Trophoblast cell (in vitro differentiated cells and primary cell): Measurements from ENCODE around the gene LSS.
A peak's percentile ranks its signal among the peaks of the same experiment; 100 is the strongest.

Source experiments
- DNase-seq, 2 donors: peaks; one replicate each; pipeline ENCODE4 v3.0.0-alpha.2; 2016
- H2AFZ ChIP-seq: 2 replicates; pipeline ENCODE4 v1.6.1; 2013; ENCODE audit warnings: low read length, moderate library complexity, mild to moderate bottlenecking; ENCODE audit not compliant: insufficient read depth, poor library complexity
- H2AK5ac ChIP-seq: 2 replicates; pipeline ENCODE4 v1.6.1; 2013; ENCODE audit warnings: mild to moderate bottlenecking, low read length
- H2BK120ac ChIP-seq: 2 replicates; pipeline ENCODE4 v1.6.1; 2013; ENCODE audit warnings: low read length, mild to moderate bottlenecking, moderate library complexity; ENCODE audit not compliant: insufficient read depth, poor library complexity
- H2BK12ac ChIP-seq: 2 replicates; pipeline ENCODE4 v1.6.1; 2013; ENCODE audit warnings: mild to moderate bottlenecking, low read length, moderate library complexity
- H2BK5ac ChIP-seq: 2 replicates; pipeline ENCODE4 v1.6.1; 2013; ENCODE audit warnings: low read length, low read depth, moderate library complexity, mild to moderate bottlenecking; ENCODE audit not compliant: poor library complexity
- H3K14ac ChIP-seq: 2 replicates; pipeline ENCODE4 v1.6.1; 2013; ENCODE audit warnings: mild to moderate bottlenecking, low read length
- H3K18ac ChIP-seq: 2 replicates; pipeline ENCODE4 v1.6.1; 2013; ENCODE audit warnings: mild to moderate bottlenecking, low read length
- H3K23ac ChIP-seq: 2 replicates; pipeline ENCODE4 v1.6.1; 2013; ENCODE audit warnings: low read length
- H3K27ac ChIP-seq: 2 replicates; pipeline ENCODE4 v1.5.1; 2013; ENCODE audit warnings: low read depth, mild to moderate bottlenecking, inconsistent platforms, low read length, moderate library complexity
- H3K27me3 ChIP-seq: 2 replicates; pipeline ENCODE4 v1.6.1; 2013; ENCODE audit warnings: inconsistent platforms, mild to moderate bottlenecking, low read length, moderate library complexity; ENCODE audit not compliant: insufficient read depth
- H3K36me3 ChIP-seq, 2 experiments: 1 replicate in 1 of 2; 2 replicates in 1 of 2; pipeline ENCODE4 v1.6.1; 2013; ENCODE audit warnings: low read length in 2 of 2, mild to moderate bottlenecking in 2 of 2, moderate library complexity in 1 of 2; ENCODE audit not compliant: insufficient read depth in 2 of 2, control insufficient read depth in 1 of 2
- H3K4ac ChIP-seq: 2 replicates; pipeline ENCODE4 v1.6.1; 2013; ENCODE audit warnings: low read depth, mild to moderate bottlenecking, low read length, moderate library complexity
- H3K4me1 ChIP-seq, 2 experiments: 1 replicate in 1 of 2; 2 replicates in 1 of 2; pipeline ENCODE4 v1.6.1; 2013; ENCODE audit warnings: low read length in 2 of 2, mild to moderate bottlenecking in 2 of 2, moderate library complexity in 1 of 2; ENCODE audit not compliant: insufficient read depth in 2 of 2, control insufficient read depth in 1 of 2
- H3K4me2 ChIP-seq: 2 replicates; pipeline ENCODE4 v1.6.1; 2013; ENCODE audit warnings: inconsistent platforms, mild to moderate bottlenecking, low read length, moderate library complexity
- H3K4me3 ChIP-seq: 2 replicates; pipeline ENCODE4 v1.5.1; 2013; ENCODE audit warnings: mild to moderate bottlenecking, low read depth, low read length, inconsistent platforms
- H3K79me1 ChIP-seq: one replicate; pipeline ENCODE4 v1.6.1; 2013; ENCODE audit warnings: low read length
- H3K79me2 ChIP-seq: 2 replicates; pipeline ENCODE4 v1.6.1; 2013; ENCODE audit warnings: low read length, mild to moderate bottlenecking; ENCODE audit not compliant: control insufficient read depth, insufficient read depth, poor library complexity
- H3K9ac ChIP-seq: 2 replicates; pipeline ENCODE4 v1.6.1; 2013; ENCODE audit warnings: mild to moderate bottlenecking, low read length
- H3K9me3 ChIP-seq: 2 replicates; pipeline ENCODE4 v1.6.1; 2013; ENCODE audit warnings: low read depth, mild to moderate bottlenecking, control low read depth, inconsistent platforms, low read length; ENCODE audit not compliant: insufficient read depth
- H4K12ac ChIP-seq: 2 replicates; pipeline ENCODE4 v1.6.1; 2013; ENCODE audit warnings: low read depth, mild to moderate bottlenecking, low read length, moderate library complexity
- H4K8ac ChIP-seq: 2 replicates; pipeline ENCODE4 v1.6.1; 2013; ENCODE audit warnings: low read depth, mild to moderate bottlenecking, low read length, moderate library complexity
- H4K91ac ChIP-seq: one replicate; pipeline ENCODE4 v1.6.1; 2013; ENCODE audit warnings: low read depth, mild to moderate bottlenecking, low read length, moderate library complexity
- WGBS: extraction: QIAGEN DNeasy Blood & Tissue Kit; methylation state at CpG from one replicate; pipeline ENCODE4 v1.1.7; 2013; ENCODE audit warnings: missing lambda C conversion rate; ENCODE audit not compliant: insufficient read length, insufficient coverage; ENCODE audit errors: extremely low coverage; 5-methylcytosine and 5-hydroxymethylcytosine counted together

The LSS gene

GRCh38 chr21:46211786-46212720 lies 16.5 kb downstream of the LSS start:
- Histone ChIP-seq H2AFZ (no peak overlapping the region), H2BK5ac (no peak overlapping the region), H3K9ac (no peak overlapping the region), H3K14ac (no peak overlapping the region), H3K79me1 (peaks cover 11% of the 10 kb centered on the region), H3K79me2 (peaks cover 2% of the 10 kb centered on the region), H2BK12ac (no peak overlapping the region), H3K4me2 (no peak overlapping the region), H3K18ac (peak overlapping the region; percentile 38), H3K36me3 (peaks cover 81 to 82% of the 10 kb centered on the region in 2 experiments), H4K8ac (no peak overlapping the region), H3K4me3 (no peak overlapping the region), H3K4me1 (peaks cover 19 to 24% of the 10 kb centered on the region in 2 experiments), H2BK120ac (no peak overlapping the region), H3K9me3 (no peaks in the 10 kb centered on the region), H2AK5ac (no peak overlapping the region), H3K27ac (no peak overlapping the region), H3K27me3 (no peaks in the 10 kb centered on the region), H3K4ac (no peak overlapping the region), H3K23ac (no peak overlapping the region), H4K12ac (no peak overlapping the region), H4K91ac (peak overlapping the region; percentile 29)
- no peak for DNase-seq
- WGBS: no CpG with 5 or more reads among the region's 23 CpGs

DNA sequence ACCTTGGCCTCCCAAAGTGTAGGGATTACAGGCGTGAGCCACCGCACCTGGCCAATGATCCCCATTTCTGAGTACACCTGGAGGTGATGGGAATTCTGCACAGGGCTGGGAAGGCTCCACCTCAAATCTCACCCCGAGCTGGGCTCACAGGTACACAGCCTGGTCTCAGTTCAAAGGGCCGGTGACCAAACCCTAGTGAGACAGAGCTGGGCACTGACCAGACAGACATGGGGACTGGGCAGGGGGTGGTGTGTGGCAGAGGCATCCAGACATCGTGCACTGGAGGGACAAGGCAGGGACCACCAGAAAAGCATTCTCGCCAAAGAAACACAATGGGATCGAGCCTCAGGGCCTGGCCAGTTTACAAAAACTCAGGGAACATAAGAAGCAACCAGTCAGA lies 17.2 kb downstream of the LSS start:
- WGBS: no CpG with 5 or more reads among the region's 7 CpGs
- no peaks in the 10 kb centered on the region for H3K9me3 ChIP-seq

GRCh38 chr21:46210378-46211136 lies 18.0 kb downstream of the LSS start:
- no peak overlapping the region for H2AFZ ChIP-seq
- no peak overlapping the region for H2BK5ac ChIP-seq
- H3K4ac ChIP-seq: no peak overlapping the region
- H2BK120ac ChIP-seq: no peak overlapping the region
- H3K4me2 ChIP-seq: no peak overlapping the region
- WGBS: no CpG with 5 or more reads among the region's 16 CpGs
- no peak overlapping the region for H4K12ac ChIP-seq
- H2AK5ac ChIP-seq: no peak overlapping the region
- H3K18ac ChIP-seq: peak overlapping the region; percentile 55
- H3K23ac ChIP-seq: no peak overlapping the region
- H2BK12ac ChIP-seq: no peak overlapping the region
- no peak overlapping the region for H4K8ac ChIP-seq
- H3K79me2 ChIP-seq: peaks cover 2% of the 10 kb centered on the region
- no peak overlapping the region for H3K27ac ChIP-seq
- H3K4me3 ChIP-seq: peak overlapping the region; percentile 30
- no peak overlapping the region for H3K9ac ChIP-seq
- no peak for DNase-seq
- peaks cover 86 to 89% of the 10 kb centered on the region in 2 experiments for H3K36me3 ChIP-seq
- H3K27me3 ChIP-seq: no peaks in the 10 kb centered on the region
- no peak overlapping the region for H3K14ac ChIP-seq
- peaks cover 19 to 23% of the 10 kb centered on the region in 2 experiments for H3K4me1 ChIP-seq
- H3K9me3 ChIP-seq: no peaks in the 10 kb centered on the region
- H4K91ac ChIP-seq: no peak overlapping the region
- peaks cover 11% of the 10 kb centered on the region for H3K79me1 ChIP-seq

More for the DNA sequence above, 17.2 kb downstream of the LSS start:
- no peak overlapping the region for H4K12ac ChIP-seq
- H3K4me2 ChIP-seq: no peak overlapping the region
- no peak overlapping the region for H3K4ac ChIP-seq
- no peak overlapping the region for H2AK5ac ChIP-seq
- no peak overlapping the region for H3K9ac ChIP-seq
- H3K79me1 ChIP-seq: peaks cover 11% of the 10 kb centered on the region
- no peak overlapping the region for H3K4me3 ChIP-seq
- no peak overlapping the region for H4K91ac ChIP-seq
- peaks cover 86% of the 10 kb centered on the region in 2 experiments for H3K36me3 ChIP-seq
- no peak overlapping the region for H2BK5ac ChIP-seq
- H3K18ac ChIP-seq: peak overlapping the region; percentile 38
- peaks cover 19 to 24% of the 10 kb centered on the region in 2 experiments for H3K4me1 ChIP-seq
- no peak overlapping the region for H2AFZ ChIP-seq
- no peak overlapping the region for H3K23ac ChIP-seq
- no peak overlapping the region for H3K14ac ChIP-seq
- DNase-seq: no peak
- no peak overlapping the region for H3K27ac ChIP-seq
- no peak overlapping the region for H4K8ac ChIP-seq
- no peak overlapping the region for H2BK12ac ChIP-seq
- no peak overlapping the region for H2BK120ac ChIP-seq
- peaks cover 2% of the 10 kb centered on the region for H3K79me2 ChIP-seq
- H3K27me3 ChIP-seq: no peaks in the 10 kb centered on the region

DNA sequence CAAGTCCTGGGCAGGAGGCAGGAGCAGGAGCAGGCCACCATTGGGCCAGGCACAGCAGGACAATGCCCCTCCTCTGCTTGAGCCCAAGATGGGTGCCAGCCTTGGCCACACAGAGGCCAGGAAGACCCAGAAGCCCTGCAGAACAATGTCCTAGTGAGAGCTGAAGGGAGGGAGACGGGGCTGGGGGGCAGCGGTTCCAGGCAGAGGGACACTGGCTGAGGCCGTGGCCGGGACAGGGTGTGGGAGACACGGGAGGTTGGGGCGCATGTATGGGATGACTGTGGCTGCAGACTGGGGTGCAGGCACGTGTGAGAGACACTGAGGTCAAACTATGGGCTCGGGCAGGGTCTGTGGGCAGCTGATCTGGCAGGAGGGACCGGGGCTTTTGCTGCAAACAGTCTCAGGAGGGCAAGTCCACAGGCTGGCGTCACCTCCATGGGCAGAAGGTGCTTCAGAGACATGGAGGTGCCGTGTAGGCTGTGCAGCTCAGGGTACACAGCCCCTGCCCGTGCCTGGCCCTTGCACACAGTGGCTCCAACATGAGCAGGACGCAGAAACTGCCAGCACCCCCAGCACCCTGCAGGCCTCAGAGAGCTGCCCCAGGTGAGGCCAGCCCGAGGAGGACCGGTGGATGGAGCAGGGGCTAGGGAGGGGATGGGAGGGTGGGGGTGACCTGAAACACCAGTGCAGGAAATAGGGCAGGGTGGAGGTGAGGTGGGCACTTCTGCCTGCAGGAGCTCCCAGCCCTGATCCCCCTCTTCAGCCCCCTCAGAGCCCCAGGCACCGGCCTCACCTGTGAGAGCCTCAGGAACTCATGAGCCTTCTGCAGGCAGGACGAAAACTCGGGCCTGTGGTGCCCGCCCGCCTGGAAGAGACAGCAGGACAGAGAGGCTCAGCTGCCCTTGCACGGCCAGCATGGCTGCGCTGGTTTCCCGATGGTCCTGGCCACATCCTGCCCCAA lies 19.5 kb downstream of the LSS start:
- H2AFZ ChIP-seq: no peak overlapping the region
- no peak overlapping the region for H2BK5ac ChIP-seq
- H4K91ac ChIP-seq: no peak overlapping the region
- DNase-seq: no peak
- no peak overlapping the region for H3K4me3 ChIP-seq
- peaks cover 81 to 82% of the 10 kb centered on the region in 2 experiments for H3K36me3 ChIP-seq
- no peak overlapping the region for H4K8ac ChIP-seq
- H4K12ac ChIP-seq: no peak overlapping the region
- peaks cover 2% of the 10 kb centered on the region for H3K79me2 ChIP-seq
- H3K14ac ChIP-seq: no peak overlapping the region
- H3K9me3 ChIP-seq: no peaks in the 10 kb centered on the region
- H3K23ac ChIP-seq: no peak overlapping the region
- H2AK5ac ChIP-seq: no peak overlapping the region
- no peak overlapping the region for H3K9ac ChIP-seq
- H2BK120ac ChIP-seq: no peak overlapping the region
- no peak overlapping the region for H2BK12ac ChIP-seq
- H3K4ac ChIP-seq: no peak overlapping the region
- H3K4me1 ChIP-seq: peaks cover 11 to 13% of the 10 kb centered on the region in 2 experiments
- no peaks in the 10 kb centered on the region for H3K27me3 ChIP-seq
- peaks cover 11% of the 10 kb centered on the region for H3K79me1 ChIP-seq
- no peak overlapping the region for H3K4me2 ChIP-seq
- WGBS: no CpG with 5 or more reads among the region's 23 CpGs
- no peak overlapping the region for H3K18ac ChIP-seq
- H3K27ac ChIP-seq: no peak overlapping the region
